Measurements from ENCODE around the gene DPYSL3.

The DPYSL3 gene

GRCh38 chr5:147432323-147432722, 77.5 kb downstream of the DPYSL3 start:
- Histone ChIP-seq H3K36me3 (ENCODE audit: insufficient read depth, low read depth, low read length) (peaks cover 52% of the 10 kb centered on the region), H3K4me1 (ENCODE audit: insufficient read depth, low read length) (peaks cover 42% of the 10 kb centered on the region), H3K9me3 (ENCODE audit: insufficient read depth, low read depth, low read length) (no peaks in the 10 kb centered on the region), H3K9ac (ENCODE audit: low read depth, low read length) (no peak overlapping the region), H3K27ac (ENCODE audit: low read length) (no peak overlapping the region), H3K27me3 (ENCODE audit: insufficient read depth, low read length) (no peaks in the 10 kb centered on the region), H3K4me3 (ENCODE audit: low read length) (no peak overlapping the region)

GRCh38 chr5:147431586-147431985, 78.3 kb downstream of the DPYSL3 start:
- no peak overlapping the region for H3K4me3 ChIP-seq (ENCODE audit: low read length)
- H3K36me3 ChIP-seq (ENCODE audit: insufficient read depth, low read depth, low read length) = peaks cover 57% of the 10 kb centered on the region
- peaks cover 35% of the 10 kb centered on the region for H3K4me1 ChIP-seq (ENCODE audit: insufficient read depth, low read length)
- H3K9me3 ChIP-seq (ENCODE audit: insufficient read depth, low read depth, low read length) = no peaks in the 10 kb centered on the region
- H3K27ac ChIP-seq (ENCODE audit: low read length) = no peak overlapping the region
- H3K27me3 ChIP-seq (ENCODE audit: insufficient read depth, low read length) = no peaks in the 10 kb centered on the region
- H3K9ac ChIP-seq (ENCODE audit: low read depth, low read length) = no peak overlapping the region

GRCh38 chr5:147430628-147431027, 79.2 kb downstream of the DPYSL3 start:
- H3K9ac ChIP-seq (ENCODE audit: low read depth, low read length) = no peak overlapping the region
- H3K4me3 ChIP-seq (ENCODE audit: low read length) = no peak overlapping the region
- no peaks in the 10 kb centered on the region for H3K9me3 ChIP-seq (ENCODE audit: insufficient read depth, low read depth, low read length)
- no peaks in the 10 kb centered on the region for H3K27me3 ChIP-seq (ENCODE audit: insufficient read depth, low read length)
- H3K4me1 ChIP-seq (ENCODE audit: insufficient read depth, low read length) = peaks cover 29% of the 10 kb centered on the region
- H3K27ac ChIP-seq (ENCODE audit: low read length) = no peak overlapping the region
- H3K36me3 ChIP-seq (ENCODE audit: insufficient read depth, low read depth, low read length) = peaks cover 66% of the 10 kb centered on the region

GRCh38 chr5:147427521-147428401, 82.1 kb downstream of the DPYSL3 start:
- no peak overlapping the region for H3K4me3 ChIP-seq (ENCODE audit: low read length)
- peaks cover 14% of the 10 kb centered on the region for H3K4me1 ChIP-seq (ENCODE audit: insufficient read depth, low read length)
- no peak overlapping the region for H3K9ac ChIP-seq (ENCODE audit: low read depth, low read length)
- no peaks in the 10 kb centered on the region for H3K27me3 ChIP-seq (ENCODE audit: insufficient read depth, low read length)
- no peak overlapping the region for H3K27ac ChIP-seq (ENCODE audit: low read length)
- H3K36me3 ChIP-seq (ENCODE audit: insufficient read depth, low read depth, low read length) = peaks cover 67% of the 10 kb centered on the region
- H3K9me3 ChIP-seq (ENCODE audit: insufficient read depth, low read depth, low read length) = no peaks in the 10 kb centered on the region

GRCh38 chr5:147426640-147427327, 83.1 kb downstream of the DPYSL3 start:
- peaks cover 7% of the 10 kb centered on the region for H3K4me1 ChIP-seq (ENCODE audit: insufficient read depth, low read length)
- no peaks in the 10 kb centered on the region for H3K27me3 ChIP-seq (ENCODE audit: insufficient read depth, low read length)
- no peaks in the 10 kb centered on the region for H3K9me3 ChIP-seq (ENCODE audit: insufficient read depth, low read depth, low read length)
- H3K4me3 ChIP-seq (ENCODE audit: low read length) = no peak overlapping the region
- H3K27ac ChIP-seq (ENCODE audit: low read length) = no peak overlapping the region
- H3K36me3 ChIP-seq (ENCODE audit: insufficient read depth, low read depth, low read length) = peaks cover 64% of the 10 kb centered on the region
- H3K9ac ChIP-seq (ENCODE audit: low read depth, low read length) = no peak overlapping the region

- Histone ChIP-seq H3K27me3 (ENCODE audit: insufficient read depth, low read length) (no peaks in the 10 kb centered on the region), H3K9ac (ENCODE audit: low read depth, low read length) (no peak overlapping the region), H3K27ac (ENCODE audit: low read length) (no peak overlapping the region), H3K4me1 (ENCODE audit: insufficient read depth, low read length) (no peaks in the 10 kb centered on the region), H3K9me3 (ENCODE audit: insufficient read depth, low read depth, low read length) (no peaks in the 10 kb centered on the region), H3K36me3 (ENCODE audit: insufficient read depth, low read depth, low read length) (peaks cover 83% of the 10 kb centered on the region), H3K4me3 (ENCODE audit: low read length) (no peak overlapping the region)
Measured at GRCh38 chr5:147418613-147419012, 91.3 kb downstream of the DPYSL3 start.

- H3K9me3 ChIP-seq (ENCODE audit: insufficient read depth, low read depth, low read length) = no peaks in the 10 kb centered on the region
- peaks cover 87% of the 10 kb centered on the region for H3K36me3 ChIP-seq (ENCODE audit: insufficient read depth, low read depth, low read length)
- no peak overlapping the region for H3K27ac ChIP-seq (ENCODE audit: low read length)
Measured at GRCh38 chr5:147417135-147417813, 92.6 kb downstream of the DPYSL3 start.

GRCh38 chr5:147415651-147416050, 94.2 kb downstream of the DPYSL3 start:
- no peak overlapping the region for H3K27ac ChIP-seq (ENCODE audit: low read length)
- no peaks in the 10 kb centered on the region for H3K4me1 ChIP-seq (ENCODE audit: insufficient read depth, low read length)
- H3K36me3 ChIP-seq (ENCODE audit: insufficient read depth, low read depth, low read length) = peaks cover 100% of the 10 kb centered on the region
- H3K9me3 ChIP-seq (ENCODE audit: insufficient read depth, low read depth, low read length) = no peaks in the 10 kb centered on the region
- H3K27me3 ChIP-seq (ENCODE audit: insufficient read depth, low read length) = no peaks in the 10 kb centered on the region
- no peak overlapping the region for H3K4me3 ChIP-seq (ENCODE audit: low read length)
- no peak overlapping the region for H3K9ac ChIP-seq (ENCODE audit: low read depth, low read length)

More at GRCh38 chr5:147417135-147417813, 92.6 kb downstream of the DPYSL3 start:
- H3K9ac ChIP-seq (ENCODE audit: low read depth, low read length) = no peak overlapping the region
- no peaks in the 10 kb centered on the region for H3K4me1 ChIP-seq (ENCODE audit: insufficient read depth, low read length)
- no peaks in the 10 kb centered on the region for H3K27me3 ChIP-seq (ENCODE audit: insufficient read depth, low read length)
- no peak overlapping the region for H3K4me3 ChIP-seq (ENCODE audit: low read length)

GRCh38 chr5:147413266-147413665, 96.6 kb downstream of the DPYSL3 start:
- no peak overlapping the region for H3K27ac ChIP-seq (ENCODE audit: low read length)
- H3K9ac ChIP-seq (ENCODE audit: low read depth, low read length) = no peak overlapping the region
- no peaks in the 10 kb centered on the region for H3K9me3 ChIP-seq (ENCODE audit: insufficient read depth, low read depth, low read length)
- H3K36me3 ChIP-seq (ENCODE audit: insufficient read depth, low read depth, low read length) = peaks cover 100% of the 10 kb centered on the region
- H3K4me3 ChIP-seq (ENCODE audit: low read length) = no peak overlapping the region
- no peaks in the 10 kb centered on the region for H3K27me3 ChIP-seq (ENCODE audit: insufficient read depth, low read length)
- H3K4me1 ChIP-seq (ENCODE audit: insufficient read depth, low read length) = no peaks in the 10 kb centered on the region

- Histone ChIP-seq H3K27ac (ENCODE audit: low read length) (no peak overlapping the region), H3K4me3 (ENCODE audit: low read length) (no peak overlapping the region), H3K27me3 (ENCODE audit: insufficient read depth, low read length) (no peaks in the 10 kb centered on the region), H3K9me3 (ENCODE audit: insufficient read depth, low read depth, low read length) (no peaks in the 10 kb centered on the region), H3K36me3 (ENCODE audit: insufficient read depth, low read depth, low read length) (peaks cover 100% of the 10 kb centered on the region), H3K9ac (ENCODE audit: low read depth, low read length) (no peak overlapping the region), H3K4me1 (ENCODE audit: insufficient read depth, low read length) (no peaks in the 10 kb centered on the region)
Measured at GRCh38 chr5:147412561-147412960, 97.3 kb downstream of the DPYSL3 start.

GRCh38 chr5:147411359-147412319, 98.2 kb downstream of the DPYSL3 start:
- peaks cover 100% of the 10 kb centered on the region for H3K36me3 ChIP-seq (ENCODE audit: insufficient read depth, low read depth, low read length)
- no peak overlapping the region for H3K9ac ChIP-seq (ENCODE audit: low read depth, low read length)
- H3K9me3 ChIP-seq (ENCODE audit: insufficient read depth, low read depth, low read length) = no peaks in the 10 kb centered on the region
- no peak overlapping the region for H3K4me3 ChIP-seq (ENCODE audit: low read length)
- no peaks in the 10 kb centered on the region for H3K4me1 ChIP-seq (ENCODE audit: insufficient read depth, low read length)
- no peak overlapping the region for H3K27ac ChIP-seq (ENCODE audit: low read length)
- H3K27me3 ChIP-seq (ENCODE audit: insufficient read depth, low read length) = no peaks in the 10 kb centered on the region
